ENCODE data around the gene AZU1.

The AZU1 gene

GRCh38 chr19:827710-828321 is at the start of gene AZU1:
AZU1 (plus strand) TSS chr19:827837; CDS start chr19:827847, 10 bp downstream.
- no peak for DNase-seq

GRCh38 chr19:778910-779653 is 48.6 kb upstream of the AZU1 start:
- no peak for DNase-seq

- no peak for DNase-seq
Measured at GRCh38 chr19:780935-781334, 46.7 kb upstream of the AZU1 start.

- DNase-seq: no peak
Measured at GRCh38 chr19:781800-782184, 45.8 kb upstream of the AZU1 start.

GRCh38 chr19:782185-782877 is 45.3 kb upstream of the AZU1 start:
- DNase-seq: no peak

GRCh38 chr19:782878-783668 is 44.6 kb upstream of the AZU1 start:
- no peak for DNase-seq

- DNase-seq: no peak
Measured at GRCh38 chr19:784541-784940, 43.1 kb upstream of the AZU1 start.

- DNase-seq: no peak
Measured at GRCh38 chr19:787536-787935, 40.1 kb upstream of the AZU1 start.

GRCh38 chr19:788686-788982 is 39.0 kb upstream of the AZU1 start:
- no peak for DNase-seq

- DNase-seq: no peak
Measured at GRCh38 chr19:788983-789700, 38.5 kb upstream of the AZU1 start.

GRCh38 chr19:789701-790060 is 38.0 kb upstream of the AZU1 start:
- DNase-seq: no peak

GRCh38 chr19:791007-791566 is 36.5 kb upstream of the AZU1 start:
- no peak for DNase-seq

- no peak for DNase-seq
Measured at GRCh38 chr19:791567-792305, 35.9 kb upstream of the AZU1 start.

GRCh38 chr19:792306-792885 is 35.2 kb upstream of the AZU1 start:
- no peak for DNase-seq

GRCh38 chr19:793806-794205 is 33.8 kb upstream of the AZU1 start:
- DNase-seq: no peak

- no peak for DNase-seq
Measured at GRCh38 chr19:795073-795611, 32.5 kb upstream of the AZU1 start.

GRCh38 chr19:795691-796581 is 31.7 kb upstream of the AZU1 start:
- no peak for DNase-seq

- DNase-seq: peak; percentile 98
Measured at GRCh38 chr19:796692-797527, 30.7 kb upstream of the AZU1 start, which contains the start of gene PTBP1. PTBP1 (plus strand) TSS chr19:797452; CDS start chr19:797498, 46 bp downstream.
